Body of pancreas (tissue), 4 donors: ENCODE measurements around the gene MBD4. TPM values are rescaled to one million over a fixed set of nuclear protein-coding genes. Genes with fewer than 3 reads are reported as not detected.

Experiments used
- ATAC-seq: fragments of 150-250 bp; one replicate; pipeline ENCODE4 v1.9.1; 2016
- DNase-seq, 4 donors: peaks; one replicate each; pipeline ENCODE4 v3.0.0-alpha.2; 2019
- H3K27ac ChIP-seq, 4 donors: fragments of 200-600 bp; sonication (generic); 1 replicate in 3 of 4; 2 replicates in 1 of 4; pipeline versions ENCODE4 v1.5.1 to v1.6.1; 2016 to 2019; ENCODE audit warnings: mild to moderate bottlenecking in 1 of 4, mixed read lengths in 1 of 4, moderate library complexity in 1 of 4
- H3K27me3 ChIP-seq, 2 donors: fragments of 200-600 bp; sonication (generic); one replicate each; pipeline ENCODE4 v1.6.0; 2016; ENCODE audit warnings: mild to moderate bottlenecking in 1 of 2
- H3K36me3 ChIP-seq, 2 donors: fragments of 200-600 bp; sonication (generic); replicated peaks in 1 of 2; 2 replicates each; pipeline ENCODE4 v1.5.1; 2016; ENCODE audit warnings: low read depth in 2 of 2; ENCODE audit not compliant: insufficient read depth in 1 of 2
- H3K4me1 ChIP-seq: fragments of 200-600 bp; sonication (generic); one replicate; pipeline ENCODE4 v1.6.0; 2016
- H3K4me3 ChIP-seq, 2 donors: fragments of 200-600 bp; sonication (generic); 1 replicate in 1 of 2; 2 replicates in 1 of 2; pipeline ENCODE4 v1.5.1; 2016 to 2019
- H3K9me3 ChIP-seq, 3 donors: fragments of 200-600 bp; sonication (generic); 1 replicate in 2 of 3; 2 replicates in 1 of 3; pipeline ENCODE4 v1.5.1; 2016
- POLR2A ChIP-seq, 3 donors: fragments of 450-650 bp; IDR thresholded peaks; one replicate each; pipeline ENCODE4 v1.6.1; 2016; ENCODE audit warnings: antibody characterized with exemption in 3 of 3, mild to moderate bottlenecking in 2 of 3
- WGBS, 2 donors: methylation state at CpG; one replicate each; pipeline ENCODE4 v1.1.5; 2017; 5-methylcytosine and 5-hydroxymethylcytosine counted together
- intact Hi-C: fragments of 100-400 bp; cut with DNase I; formaldehyde crosslinking; loops from one replicate; pipeline ENCODE4 v1.15.1; 2023
- total RNA-seq, 2 donors: library from RNA; depleted of rRNA; stranded (reverse); fragments of >200 nt; gene quantifications; one replicate each; pipeline ENCODE4 v1.1.0, GENCODE V29; 2016
- TF ChIP-seq, protein P1 (sequence below), 7 experiments: fragments of 450-650 bp in 4 of 7; fragments of 200-600 bp in 3 of 7; sonication (generic) in 3 of 7; IDR thresholded peaks; one replicate each; pipeline ENCODE4 v1.5.1; 2016 to 2019; ENCODE audit warnings: antibody characterized with exemption in 7 of 7

The MBD4 gene
- total RNA-seq, 2 donors from 2014 or later = 18.7 to 23.1 TPM

DNA sequence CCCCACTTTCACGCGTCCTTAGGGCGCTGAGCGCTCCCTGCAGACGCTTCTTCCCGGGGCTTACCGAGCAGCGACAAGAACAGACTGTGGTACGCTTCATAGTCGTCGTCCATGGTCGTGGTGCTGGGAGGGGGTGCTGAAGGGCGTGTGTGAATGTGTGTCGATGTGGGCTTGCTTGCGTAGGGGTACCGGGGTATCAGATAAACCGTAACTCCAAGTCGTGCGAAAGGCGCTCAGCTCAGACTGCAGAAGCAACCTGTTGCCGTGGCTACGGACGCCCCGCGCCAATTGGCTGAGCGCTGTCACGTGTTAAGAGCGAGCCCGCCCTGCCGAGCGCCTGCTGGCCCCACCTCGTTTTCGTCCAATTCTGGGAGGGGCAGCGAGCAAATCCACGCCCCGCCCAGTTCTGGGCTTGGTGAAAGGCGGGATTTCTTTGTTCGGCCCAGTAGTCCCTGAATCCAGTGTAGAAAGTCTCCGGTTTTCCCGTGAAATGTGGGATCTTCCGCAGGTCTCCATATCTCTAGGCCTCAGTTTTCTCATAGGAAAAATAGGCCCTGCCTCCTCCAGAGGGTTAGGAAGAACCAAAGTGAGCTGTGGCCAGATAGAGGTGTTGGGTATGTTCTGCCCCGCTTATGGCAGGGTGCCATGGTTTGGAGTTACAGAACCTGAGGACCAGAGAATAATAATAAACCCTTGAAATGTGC is 11.2 kb downstream of the MBD4 start, which contains the start of gene EFCAB12:
EFCAB12 (minus strand) TSS at position 261 of the 704 bp plus-strand sequence; CDS start at position 113, 148 bp downstream.
- peaks cover 0 to 22% of the 10 kb centered on the region in 2 donors for H3K36me3 ChIP-seq
- 1 to 7% methylated on average over 10 to 42 of the region's 42 CpGs for WGBS, 2 donors
- peaks cover 18% of the 10 kb centered on the region for H3K4me1 ChIP-seq
- peak; percentile 98 for ATAC-seq
- intact Hi-C loops = no loop called here
- TF ChIP-seq POLR2A (IDR thresholded peaks at IDR 0.05) = peak in 2 of 3 donors; percentile 39 to 42
- TF ChIP-seq, protein P1, sequence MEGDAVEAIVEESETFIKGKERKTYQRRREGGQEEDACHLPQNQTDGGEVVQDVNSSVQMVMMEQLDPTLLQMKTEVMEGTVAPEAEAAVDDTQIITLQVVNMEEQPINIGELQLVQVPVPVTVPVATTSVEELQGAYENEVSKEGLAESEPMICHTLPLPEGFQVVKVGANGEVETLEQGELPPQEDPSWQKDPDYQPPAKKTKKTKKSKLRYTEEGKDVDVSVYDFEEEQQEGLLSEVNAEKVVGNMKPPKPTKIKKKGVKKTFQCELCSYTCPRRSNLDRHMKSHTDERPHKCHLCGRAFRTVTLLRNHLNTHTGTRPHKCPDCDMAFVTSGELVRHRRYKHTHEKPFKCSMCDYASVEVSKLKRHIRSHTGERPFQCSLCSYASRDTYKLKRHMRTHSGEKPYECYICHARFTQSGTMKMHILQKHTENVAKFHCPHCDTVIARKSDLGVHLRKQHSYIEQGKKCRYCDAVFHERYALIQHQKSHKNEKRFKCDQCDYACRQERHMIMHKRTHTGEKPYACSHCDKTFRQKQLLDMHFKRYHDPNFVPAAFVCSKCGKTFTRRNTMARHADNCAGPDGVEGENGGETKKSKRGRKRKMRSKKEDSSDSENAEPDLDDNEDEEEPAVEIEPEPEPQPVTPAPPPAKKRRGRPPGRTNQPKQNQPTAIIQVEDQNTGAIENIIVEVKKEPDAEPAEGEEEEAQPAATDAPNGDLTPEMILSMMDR (IDR thresholded peaks at IDR 0.05) = no peak
- no peaks in the 10 kb centered on the region for H3K27me3 ChIP-seq
- peak; percentile 96 to 98 (median 96) for DNase-seq
- H3K27ac ChIP-seq = peak within 1 kb of the TSS; percentile 6 to 73 (median 58)
- H3K4me3 ChIP-seq = peak within 1 kb of the TSS in 1 of 2 donors; percentile 6
- H3K9me3 ChIP-seq = no peaks in the 10 kb centered on the region

DNA sequence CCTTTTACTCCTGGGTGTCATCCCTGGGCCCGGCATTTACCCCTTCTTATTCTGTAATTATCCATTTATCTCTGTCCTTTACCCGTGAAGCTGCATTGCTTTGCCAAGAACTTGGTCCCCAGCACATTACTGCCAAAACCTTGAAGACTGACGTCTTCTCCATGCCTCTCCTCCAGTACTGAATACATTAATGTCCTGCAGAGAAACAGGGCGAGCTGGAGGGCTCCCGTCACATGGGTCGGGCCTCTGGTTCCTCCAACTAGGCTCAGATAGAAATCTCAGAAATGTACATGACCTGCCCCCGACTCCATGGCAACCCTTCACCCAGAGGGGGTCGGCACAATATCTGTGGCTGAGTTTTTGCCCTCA is 11.8 kb downstream of the MBD4 start:
- Histone ChIP-seq H3K27ac (no peak overlapping the region), H3K9me3 (no peaks in the 10 kb centered on the region), H3K27me3 (no peaks in the 10 kb centered on the region), H3K36me3 (peaks cover 0 to 19% of the 10 kb centered on the region in 2 donors), H3K4me3 (peak overlapping the region in 1 of 2 donors; percentile 6), H3K4me1 (peaks cover 18% of the 10 kb centered on the region)
- intact Hi-C loops = no loop called here
- TF ChIP-seq POLR2A (IDR thresholded peaks at IDR 0.05) = no peak
- TF ChIP-seq, protein P1 (IDR thresholded peaks at IDR 0.05) = no peak
- DNase-seq (no peak), ATAC-seq (peak; percentile 4)
- WGBS, 2 donors = 8 to 9% methylated on average over 8 of the region's 8 CpGs

DNA sequence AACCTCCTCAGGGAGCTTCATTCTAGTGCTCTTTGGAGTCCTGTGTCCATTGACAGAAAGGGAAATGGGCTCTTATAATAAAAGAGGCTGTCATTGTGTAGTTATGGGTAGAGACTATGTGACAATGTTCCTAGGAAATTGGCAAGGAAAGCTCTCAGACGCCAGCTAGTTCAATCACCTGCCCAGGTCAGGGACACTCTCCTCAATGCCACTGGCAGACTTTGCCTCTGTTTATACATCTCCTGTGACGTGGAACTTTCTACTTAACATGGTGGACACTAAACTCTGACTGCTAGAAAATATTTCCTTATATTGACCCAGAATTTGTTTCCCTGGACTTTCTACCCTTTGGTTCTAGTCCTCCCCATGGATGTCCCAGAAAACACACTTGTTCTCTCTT is 14.1 kb downstream of the MBD4 start:
- Histone ChIP-seq H3K36me3 (no peaks in the 10 kb centered on the region), H3K27ac (no peak overlapping the region), H3K27me3 (no peaks in the 10 kb centered on the region), H3K4me1 (peaks cover 18% of the 10 kb centered on the region), H3K9me3 (no peaks in the 10 kb centered on the region), H3K4me3 (no peak overlapping the region)
- DNase-seq = no peak
- TF ChIP-seq, protein P1 (IDR thresholded peaks at IDR 0.05) = no peak
- no peak for TF ChIP-seq POLR2A (IDR thresholded peaks at IDR 0.05)
- intact Hi-C loops = no loop called here
- ATAC-seq = no peak
- WGBS, 2 donors = 38 to 48% methylated on average over 2 of the region's 2 CpGs

DNA sequence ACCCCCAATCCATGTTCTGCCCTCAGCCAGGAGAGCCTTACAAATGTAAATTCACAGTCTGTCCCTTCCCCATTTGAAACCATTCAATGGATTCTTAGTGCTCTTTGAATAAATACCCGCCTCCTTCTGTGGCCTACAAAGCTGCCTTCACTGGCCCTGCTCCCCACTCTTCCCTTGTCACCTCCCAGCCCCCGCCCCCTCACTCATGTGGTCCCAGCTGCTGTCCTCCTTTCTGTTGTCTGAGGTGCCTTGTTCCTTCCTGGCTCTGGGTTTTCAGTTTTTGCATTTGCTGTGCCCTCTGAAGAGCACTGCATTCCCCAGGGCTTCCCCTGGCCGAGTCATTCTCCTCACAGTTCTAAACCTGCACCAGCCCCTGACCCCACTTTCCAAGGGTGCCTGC is 14.5 kb downstream of the MBD4 start:
- ATAC-seq = no peak

More for the DNA sequence above, 14.5 kb downstream of the MBD4 start:
- Histone ChIP-seq H3K27ac (no peak overlapping the region), H3K4me3 (no peak overlapping the region), H3K9me3 (no peaks in the 10 kb centered on the region), H3K36me3 (no peaks in the 10 kb centered on the region), H3K27me3 (no peaks in the 10 kb centered on the region), H3K4me1 (peaks cover 18% of the 10 kb centered on the region)
- DNase-seq = no peak
- TF ChIP-seq, protein P1 (IDR thresholded peaks at IDR 0.05) = no peak
- TF ChIP-seq POLR2A (IDR thresholded peaks at IDR 0.05) = no peak
- 79 to 81% methylated on average over 3 of the region's 3 CpGs for WGBS, 2 donors
- intact Hi-C loops = no loop called here
